Measurements from ENCODE around the gene RAPGEF1. TPM values are rescaled to one million over a fixed set of nuclear protein-coding genes. Genes with fewer than 3 reads are reported as not detected.

RAPGEF1 gene
- total and polyA plus RNA-seq, 9 of the 15 experiments (the other 6 are each of a cell fraction or from before 2014, with no cell fraction given), result 0.06 to 44.1 (median 19.9) TPM

DNA sequence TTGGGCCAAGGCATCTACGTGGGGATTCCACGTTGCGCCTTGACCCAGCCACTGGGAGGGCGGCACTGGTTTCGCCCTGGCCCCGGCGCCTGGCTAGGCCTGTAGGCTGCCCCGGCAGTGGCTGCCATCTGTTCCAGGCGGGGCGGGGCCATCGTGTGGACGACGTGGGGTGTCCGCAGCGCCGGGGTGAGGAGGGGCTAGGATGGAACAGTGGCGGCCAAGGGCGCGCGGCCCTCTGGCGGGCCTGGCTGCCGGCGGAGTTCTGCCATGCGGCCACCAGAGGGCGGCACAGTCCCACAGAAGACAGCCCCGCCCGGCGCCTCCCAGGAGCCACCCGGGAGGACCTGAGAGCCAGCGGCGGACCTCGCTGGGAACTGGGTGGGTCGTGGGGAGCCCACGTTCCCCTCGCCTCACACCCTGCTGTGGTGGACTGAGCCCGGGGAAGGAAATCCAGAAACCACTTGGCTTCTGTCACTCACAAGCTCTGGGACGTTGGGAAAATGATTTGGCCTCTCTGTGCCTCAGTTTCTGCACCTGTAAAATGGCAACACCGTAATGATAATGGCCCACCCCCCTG is 22.6 kb upstream of the RAPGEF1 start (continued):
- TF ChIP-seq, protein P1, sequence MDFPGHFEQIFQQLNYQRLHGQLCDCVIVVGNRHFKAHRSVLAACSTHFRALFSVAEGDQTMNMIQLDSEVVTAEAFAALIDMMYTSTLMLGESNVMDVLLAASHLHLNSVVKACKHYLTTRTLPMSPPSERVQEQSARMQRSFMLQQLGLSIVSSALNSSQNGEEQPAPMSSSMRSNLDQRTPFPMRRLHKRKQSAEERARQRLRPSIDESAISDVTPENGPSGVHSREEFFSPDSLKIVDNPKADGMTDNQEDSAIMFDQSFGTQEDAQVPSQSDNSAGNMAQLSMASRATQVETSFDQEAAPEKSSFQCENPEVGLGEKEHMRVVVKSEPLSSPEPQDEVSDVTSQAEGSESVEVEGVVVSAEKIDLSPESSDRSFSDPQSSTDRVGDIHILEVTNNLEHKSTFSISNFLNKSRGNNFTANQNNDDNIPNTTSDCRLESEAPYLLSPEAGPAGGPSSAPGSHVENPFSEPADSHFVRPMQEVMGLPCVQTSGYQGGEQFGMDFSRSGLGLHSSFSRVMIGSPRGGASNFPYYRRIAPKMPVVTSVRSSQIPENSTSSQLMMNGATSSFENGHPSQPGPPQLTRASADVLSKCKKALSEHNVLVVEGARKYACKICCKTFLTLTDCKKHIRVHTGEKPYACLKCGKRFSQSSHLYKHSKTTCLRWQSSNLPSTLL (IDR thresholded peaks at IDR 0.05), result peak; percentile 75
- no peak for TF ChIP-seq ZNF316 (IDR thresholded peaks at IDR 0.05)
- no peak for TF ChIP-seq SMARCA5 (IDR thresholded peaks at IDR 0.05)
- TF ChIP-seq, protein P2, sequence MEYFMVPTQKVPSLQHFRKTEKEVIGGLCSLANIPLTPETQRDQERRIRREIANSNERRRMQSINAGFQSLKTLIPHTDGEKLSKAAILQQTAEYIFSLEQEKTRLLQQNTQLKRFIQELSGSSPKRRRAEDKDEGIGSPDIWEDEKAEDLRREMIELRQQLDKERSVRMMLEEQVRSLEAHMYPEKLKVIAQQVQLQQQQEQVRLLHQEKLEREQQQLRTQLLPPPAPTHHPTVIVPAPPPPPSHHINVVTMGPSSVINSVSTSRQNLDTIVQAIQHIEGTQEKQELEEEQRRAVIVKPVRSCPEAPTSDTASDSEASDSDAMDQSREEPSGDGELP (CRISPR knock-in tag; IDR thresholded peaks at IDR 0.05; ENCODE audit: borderline replicate concordance), result peak; percentile 45; the same call in 1 of the 2 replicates
- TF ChIP-seq, protein P3, sequence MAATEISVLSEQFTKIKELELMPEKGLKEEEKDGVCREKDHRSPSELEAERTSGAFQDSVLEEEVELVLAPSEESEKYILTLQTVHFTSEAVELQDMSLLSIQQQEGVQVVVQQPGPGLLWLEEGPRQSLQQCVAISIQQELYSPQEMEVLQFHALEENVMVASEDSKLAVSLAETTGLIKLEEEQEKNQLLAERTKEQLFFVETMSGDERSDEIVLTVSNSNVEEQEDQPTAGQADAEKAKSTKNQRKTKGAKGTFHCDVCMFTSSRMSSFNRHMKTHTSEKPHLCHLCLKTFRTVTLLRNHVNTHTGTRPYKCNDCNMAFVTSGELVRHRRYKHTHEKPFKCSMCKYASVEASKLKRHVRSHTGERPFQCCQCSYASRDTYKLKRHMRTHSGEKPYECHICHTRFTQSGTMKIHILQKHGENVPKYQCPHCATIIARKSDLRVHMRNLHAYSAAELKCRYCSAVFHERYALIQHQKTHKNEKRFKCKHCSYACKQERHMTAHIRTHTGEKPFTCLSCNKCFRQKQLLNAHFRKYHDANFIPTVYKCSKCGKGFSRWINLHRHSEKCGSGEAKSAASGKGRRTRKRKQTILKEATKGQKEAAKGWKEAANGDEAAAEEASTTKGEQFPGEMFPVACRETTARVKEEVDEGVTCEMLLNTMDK (IDR thresholded peaks at IDR 0.05; ENCODE audit: borderline replicate concordance, insufficient read depth, low read depth, low read length, poor library complexity, severe bottlenecking), result peak; percentile 76
- no peak for TF ChIP-seq MXI1 (IDR thresholded peaks at IDR 0.05; ENCODE audit: low read depth, low read length)
- TF ChIP-seq, protein P4, sequence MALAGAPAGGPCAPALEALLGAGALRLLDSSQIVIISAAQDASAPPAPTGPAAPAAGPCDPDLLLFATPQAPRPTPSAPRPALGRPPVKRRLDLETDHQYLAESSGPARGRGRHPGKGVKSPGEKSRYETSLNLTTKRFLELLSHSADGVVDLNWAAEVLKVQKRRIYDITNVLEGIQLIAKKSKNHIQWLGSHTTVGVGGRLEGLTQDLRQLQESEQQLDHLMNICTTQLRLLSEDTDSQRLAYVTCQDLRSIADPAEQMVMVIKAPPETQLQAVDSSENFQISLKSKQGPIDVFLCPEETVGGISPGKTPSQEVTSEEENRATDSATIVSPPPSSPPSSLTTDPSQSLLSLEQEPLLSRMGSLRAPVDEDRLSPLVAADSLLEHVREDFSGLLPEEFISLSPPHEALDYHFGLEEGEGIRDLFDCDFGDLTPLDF (CRISPR knock-in tag; IDR thresholded peaks at IDR 0.05), result no peak
- TF ChIP-seq, protein P5, sequence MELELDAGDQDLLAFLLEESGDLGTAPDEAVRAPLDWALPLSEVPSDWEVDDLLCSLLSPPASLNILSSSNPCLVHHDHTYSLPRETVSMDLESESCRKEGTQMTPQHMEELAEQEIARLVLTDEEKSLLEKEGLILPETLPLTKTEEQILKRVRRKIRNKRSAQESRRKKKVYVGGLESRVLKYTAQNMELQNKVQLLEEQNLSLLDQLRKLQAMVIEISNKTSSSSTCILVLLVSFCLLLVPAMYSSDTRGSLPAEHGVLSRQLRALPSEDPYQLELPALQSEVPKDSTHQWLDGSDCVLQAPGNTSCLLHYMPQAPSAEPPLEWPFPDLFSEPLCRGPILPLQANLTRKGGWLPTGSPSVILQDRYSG (tag; conservative IDR thresholded peaks at IDR 0.05; ENCODE audit: low read depth), result no peak
- TF ChIP-seq PRPF4 (IDR thresholded peaks at IDR 0.05; ENCODE audit: insufficient read depth, low read depth, low read length, poor library complexity, severe bottlenecking), result no peak
- no peak for TF ChIP-seq HNRNPL (IDR thresholded peaks at IDR 0.05; ENCODE audit: low read depth, low read length)
- no peak for TF ChIP-seq ZBED1 (IDR thresholded peaks at IDR 0.05)
- TF ChIP-seq, protein P6, sequence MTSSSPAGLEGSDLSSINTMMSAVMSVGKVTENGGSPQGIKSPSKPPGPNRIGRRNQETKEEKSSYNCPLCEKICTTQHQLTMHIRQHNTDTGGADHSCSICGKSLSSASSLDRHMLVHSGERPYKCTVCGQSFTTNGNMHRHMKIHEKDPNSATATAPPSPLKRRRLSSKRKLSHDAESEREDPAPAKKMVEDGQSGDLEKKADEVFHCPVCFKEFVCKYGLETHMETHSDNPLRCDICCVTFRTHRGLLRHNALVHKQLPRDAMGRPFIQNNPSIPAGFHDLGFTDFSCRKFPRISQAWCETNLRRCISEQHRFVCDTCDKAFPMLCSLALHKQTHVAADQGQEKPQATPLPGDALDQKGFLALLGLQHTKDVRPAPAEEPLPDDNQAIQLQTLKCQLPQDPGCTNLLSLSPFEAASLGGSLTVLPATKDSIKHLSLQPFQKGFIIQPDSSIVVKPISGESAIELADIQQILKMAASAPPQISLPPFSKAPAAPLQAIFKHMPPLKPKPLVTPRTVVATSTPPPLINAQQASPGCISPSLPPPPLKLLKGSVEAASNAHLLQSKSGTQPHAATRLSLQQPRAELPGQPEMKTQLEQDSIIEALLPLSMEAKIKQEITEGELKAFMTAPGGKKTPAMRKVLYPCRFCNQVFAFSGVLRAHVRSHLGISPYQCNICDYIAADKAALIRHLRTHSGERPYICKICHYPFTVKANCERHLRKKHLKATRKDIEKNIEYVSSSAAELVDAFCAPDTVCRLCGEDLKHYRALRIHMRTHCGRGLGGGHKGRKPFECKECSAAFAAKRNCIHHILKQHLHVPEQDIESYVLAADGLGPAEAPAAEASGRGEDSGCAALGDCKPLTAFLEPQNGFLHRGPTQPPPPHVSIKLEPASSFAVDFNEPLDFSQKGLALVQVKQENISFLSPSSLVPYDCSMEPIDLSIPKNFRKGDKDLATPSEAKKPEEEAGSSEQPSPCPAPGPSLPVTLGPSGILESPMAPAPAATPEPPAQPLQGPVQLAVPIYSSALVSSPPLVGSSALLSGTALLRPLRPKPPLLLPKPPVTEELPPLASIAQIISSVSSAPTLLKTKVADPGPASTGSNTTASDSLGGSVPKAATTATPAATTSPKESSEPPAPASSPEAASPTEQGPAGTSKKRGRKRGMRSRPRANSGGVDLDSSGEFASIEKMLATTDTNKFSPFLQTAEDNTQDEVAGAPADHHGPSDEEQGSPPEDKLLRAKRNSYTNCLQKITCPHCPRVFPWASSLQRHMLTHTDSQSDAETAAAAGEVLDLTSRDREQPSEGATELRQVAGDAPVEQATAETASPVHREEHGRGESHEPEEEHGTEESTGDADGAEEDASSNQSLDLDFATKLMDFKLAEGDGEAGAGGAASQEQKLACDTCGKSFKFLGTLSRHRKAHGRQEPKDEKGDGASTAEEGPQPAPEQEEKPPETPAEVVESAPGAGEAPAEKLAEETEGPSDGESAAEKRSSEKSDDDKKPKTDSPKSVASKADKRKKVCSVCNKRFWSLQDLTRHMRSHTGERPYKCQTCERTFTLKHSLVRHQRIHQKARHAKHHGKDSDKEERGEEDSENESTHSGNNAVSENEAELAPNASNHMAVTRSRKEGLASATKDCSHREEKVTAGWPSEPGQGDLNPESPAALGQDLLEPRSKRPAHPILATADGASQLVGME (CRISPR knock-in tag; IDR thresholded peaks at IDR 0.05), result no peak
- TF ChIP-seq NCOR1 (IDR thresholded peaks at IDR 0.05), result no peak
